SK-N-MC (cell line): ENCODE results near the gene CDH15.

Experiments
- EZH2 ChIP-seq: fragments of 200-600 bp; sonication (generic); IDR thresholded peaks from one replicate; pipeline ENCODE4 v1.6.1; 2017; ENCODE audit warnings: antibody characterized with exemption
- POLR2AphosphoS5 ChIP-seq: IDR thresholded peaks from 2 replicates; pipeline ENCODE4 v1.6.1; 2012; ENCODE audit warnings: mild to moderate bottlenecking, low read depth, low read length, borderline replicate concordance

GRCh38 chr16:89184677-89184932 lies 13.1 kb downstream of the CDH15 start:
- TF ChIP-seq POLR2AphosphoS5, result no peak
- no peak for TF ChIP-seq EZH2
